Loucy (cell line): ENCODE data around the gene ACOXL.
A peak's percentile ranks its signal among the peaks of the same experiment; 100 is the strongest.

ENCODE experiments used
- H2AFZ ChIP-seq: fragments of 200-600 bp; sonication (generic); 2 replicates; pipeline ENCODE4 v1.6.0; 2016; ENCODE audit warnings: antibody characterized with exemption, mild to moderate bottlenecking, low read length, moderate library complexity
- H3F3A ChIP-seq: fragments of 200-600 bp; 2 replicates; pipeline ENCODE4 v1.6.0; 2016; ENCODE audit warnings: antibody characterized with exemption, low read depth, mild to moderate bottlenecking
- H3K27me3 ChIP-seq: fragments of 200-600 bp; sonication (generic); 2 replicates; pipeline ENCODE4 v1.6.1; 2014; ENCODE audit warnings: low read length, mild to moderate bottlenecking; ENCODE audit not compliant: insufficient read depth, poor library complexity, severe bottlenecking
- H3K36me3 ChIP-seq: fragments of 200-600 bp; sonication (generic); 2 replicates; pipeline ENCODE4 v1.6.1; 2016; ENCODE audit warnings: low read length; ENCODE audit not compliant: insufficient read depth
- H3K4me1 ChIP-seq: fragments of 200-600 bp; sonication (generic); 2 replicates; pipeline ENCODE4 v1.5.1; 2014; ENCODE audit warnings: low read length, mild to moderate bottlenecking; ENCODE audit not compliant: insufficient read depth, poor library complexity, severe bottlenecking
- H3K4me2 ChIP-seq: fragments of 200-600 bp; sonication (generic); 2 replicates; pipeline ENCODE4 v1.6.0; 2014; ENCODE audit warnings: antibody characterized with exemption, low read length, low read depth, mild to moderate bottlenecking; ENCODE audit not compliant: poor library complexity, severe bottlenecking
- H3K4me3 ChIP-seq: fragments of 200-600 bp; sonication (generic); 2 replicates; pipeline ENCODE4 v1.5.1; 2014; ENCODE audit warnings: low read length, mild to moderate bottlenecking, mixed read lengths; ENCODE audit not compliant: poor library complexity, severe bottlenecking
- H3K79me2 ChIP-seq: fragments of 200-600 bp; sonication (generic); 2 replicates; pipeline ENCODE4 v1.6.1; 2014; ENCODE audit warnings: low read length; ENCODE audit not compliant: insufficient read depth
- H3K9ac ChIP-seq: fragments of 200-600 bp; sonication (generic); 2 replicates; pipeline ENCODE4 v1.6.0; 2014; ENCODE audit warnings: mild to moderate bottlenecking, low read depth, low read length, moderate library complexity; ENCODE audit not compliant: poor library complexity, severe bottlenecking
- H3K9me2 ChIP-seq: fragments of 200-600 bp; sonication (generic); replicated peaks from 2 replicates; pipeline ENCODE4 v1.6.1; 2016; ENCODE audit warnings: low read depth, low read length, mixed read lengths
- H3K9me3 ChIP-seq: fragments of 200-600 bp; sonication (generic); 2 replicates; pipeline ENCODE4 v1.6.1; 2014; ENCODE audit warnings: mild to moderate bottlenecking, antibody characterized with exemption, low read length, low read depth; ENCODE audit not compliant: insufficient read depth
- H4K20me1 ChIP-seq: fragments of 200-600 bp; sonication (generic); 2 replicates; pipeline ENCODE4 v1.6.0; 2014; ENCODE audit warnings: antibody characterized with exemption, low read length, mild to moderate bottlenecking; ENCODE audit not compliant: insufficient read depth, poor library complexity, severe bottlenecking
- EZH2phosphoT487 ChIP-seq: fragments of 200-600 bp; IDR thresholded peaks from 2 replicates; pipeline ENCODE4 v1.6.1; 2018; ENCODE audit warnings: antibody characterized with exemption, mild to moderate bottlenecking, moderate library complexity, borderline replicate concordance
- TF ChIP-seq, protein P1 (sequence below): fragments of 200-600 bp; sonication (generic); conservative IDR thresholded peaks from 2 replicates; pipeline ENCODE4 v1.5.1; 2014; ENCODE audit warnings: mild to moderate bottlenecking, antibody characterized with exemption, low read length

Gene ACOXL

DNA sequence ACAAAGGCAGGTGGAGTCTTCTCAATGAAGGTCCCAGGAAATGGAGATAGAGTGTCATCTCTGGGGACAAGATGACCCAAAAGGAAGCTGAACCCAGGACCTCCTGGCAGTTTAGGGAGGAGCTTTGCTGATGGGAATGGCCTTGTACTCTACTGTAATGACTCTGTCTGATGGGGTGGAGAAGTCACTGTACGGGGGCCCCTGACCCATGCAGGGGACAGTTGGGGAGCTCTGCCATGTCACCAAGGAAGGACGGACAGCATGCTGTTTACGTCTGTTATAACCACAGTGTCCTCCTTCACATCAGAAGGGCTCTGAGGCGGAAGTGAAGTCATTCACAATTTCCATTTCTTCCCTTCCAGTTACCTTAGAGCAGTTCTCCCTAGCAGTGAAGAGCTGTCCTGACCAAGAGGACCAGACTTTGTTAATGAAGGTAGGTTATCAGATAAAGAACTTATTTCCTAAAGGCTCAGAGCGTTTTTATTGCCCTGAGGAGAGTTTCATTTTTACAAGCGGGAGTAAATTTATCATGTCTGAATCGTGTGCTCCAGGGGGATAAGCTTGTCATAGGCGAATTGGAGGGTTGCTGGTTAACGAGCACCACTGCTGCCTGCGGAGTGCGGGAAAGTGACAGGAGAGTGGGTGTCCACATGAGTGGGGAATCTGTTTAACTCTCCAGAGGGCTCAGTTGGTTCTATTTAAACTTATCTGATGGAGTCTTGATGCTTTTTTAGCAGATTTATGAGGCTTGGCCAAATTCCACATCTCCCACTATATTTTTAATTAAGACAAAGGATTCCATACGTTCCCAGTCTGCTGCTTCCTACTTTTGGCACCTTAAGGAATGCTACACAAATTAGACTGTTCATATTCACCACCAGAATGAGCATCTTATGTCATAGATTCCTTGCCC lies 316.7 kb downstream of the ACOXL start:
- Histone ChIP-seq H3K9me3 (no peaks in the 10 kb centered on the region), H3K9me2 (no peaks in the 10 kb centered on the region), H3K4me2 (peak overlapping the region; percentile 26), H3K4me1 (peaks cover 27% of the 10 kb centered on the region), H3K27me3 (no peaks in the 10 kb centered on the region), H3K79me2 (no peaks in the 10 kb centered on the region), H3K36me3 (no peaks in the 10 kb centered on the region), H2AFZ (no peak overlapping the region), H3K4me3 (no peak overlapping the region), H4K20me1 (no peaks in the 10 kb centered on the region), H3K9ac (no peak overlapping the region), H3F3A (no peaks in the 10 kb centered on the region)
- TF ChIP-seq EZH2phosphoT487, result no peak
- TF ChIP-seq, protein P1, sequence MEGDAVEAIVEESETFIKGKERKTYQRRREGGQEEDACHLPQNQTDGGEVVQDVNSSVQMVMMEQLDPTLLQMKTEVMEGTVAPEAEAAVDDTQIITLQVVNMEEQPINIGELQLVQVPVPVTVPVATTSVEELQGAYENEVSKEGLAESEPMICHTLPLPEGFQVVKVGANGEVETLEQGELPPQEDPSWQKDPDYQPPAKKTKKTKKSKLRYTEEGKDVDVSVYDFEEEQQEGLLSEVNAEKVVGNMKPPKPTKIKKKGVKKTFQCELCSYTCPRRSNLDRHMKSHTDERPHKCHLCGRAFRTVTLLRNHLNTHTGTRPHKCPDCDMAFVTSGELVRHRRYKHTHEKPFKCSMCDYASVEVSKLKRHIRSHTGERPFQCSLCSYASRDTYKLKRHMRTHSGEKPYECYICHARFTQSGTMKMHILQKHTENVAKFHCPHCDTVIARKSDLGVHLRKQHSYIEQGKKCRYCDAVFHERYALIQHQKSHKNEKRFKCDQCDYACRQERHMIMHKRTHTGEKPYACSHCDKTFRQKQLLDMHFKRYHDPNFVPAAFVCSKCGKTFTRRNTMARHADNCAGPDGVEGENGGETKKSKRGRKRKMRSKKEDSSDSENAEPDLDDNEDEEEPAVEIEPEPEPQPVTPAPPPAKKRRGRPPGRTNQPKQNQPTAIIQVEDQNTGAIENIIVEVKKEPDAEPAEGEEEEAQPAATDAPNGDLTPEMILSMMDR, result no peak

DNA sequence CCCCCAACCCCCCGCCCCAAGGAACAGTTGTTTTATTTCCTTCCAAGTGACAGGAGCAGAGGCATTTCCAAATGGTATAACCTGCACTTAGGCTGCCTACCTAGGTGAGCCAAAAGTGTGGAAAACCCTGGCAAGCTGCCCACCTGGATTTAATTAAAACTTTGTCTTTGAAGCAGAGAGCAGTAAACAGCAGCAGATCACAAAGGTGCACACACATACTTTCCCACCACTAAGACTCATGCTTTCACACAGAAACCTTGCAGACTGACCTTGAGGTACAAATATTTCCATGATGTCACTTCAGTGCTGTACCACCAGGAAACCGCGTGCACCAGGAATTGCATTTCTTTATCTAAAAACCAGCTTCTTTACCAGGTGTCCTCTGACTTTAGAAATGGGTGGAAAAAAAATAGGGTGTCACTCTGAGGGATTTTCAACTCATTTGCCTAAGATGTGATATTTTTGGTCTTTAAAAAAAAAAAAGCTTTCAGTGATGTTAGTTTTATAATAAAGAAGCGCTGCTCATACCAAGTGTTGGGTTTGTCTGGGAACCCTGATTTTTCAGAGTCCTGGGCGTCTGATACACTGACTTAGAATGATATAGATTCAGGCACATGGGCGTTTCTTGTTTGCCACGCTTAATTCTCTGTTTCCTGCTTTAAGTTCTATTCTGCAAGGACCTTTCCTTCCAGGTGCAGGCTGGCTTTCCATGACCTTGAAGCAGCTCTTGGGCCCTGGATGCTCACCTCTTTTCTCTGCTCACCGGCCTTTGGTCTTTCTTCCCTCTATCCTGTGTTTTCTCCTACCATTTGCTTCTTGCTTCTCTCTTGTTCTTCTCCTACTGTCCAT lies 317.6 kb downstream of the ACOXL start:
- H3K4me2 ChIP-seq, result peak overlapping the region; percentile 29
- no peaks in the 10 kb centered on the region for H3K9me2 ChIP-seq
- no peaks in the 10 kb centered on the region for H3K79me2 ChIP-seq
- H4K20me1 ChIP-seq, result no peaks in the 10 kb centered on the region
- H3K4me1 ChIP-seq, result peaks cover 29% of the 10 kb centered on the region
- TF ChIP-seq EZH2phosphoT487, result no peak
- TF ChIP-seq, protein P1, result no peak
- no peaks in the 10 kb centered on the region for H3K9me3 ChIP-seq
- H3K9ac ChIP-seq, result no peak overlapping the region
- H3K4me3 ChIP-seq, result no peak overlapping the region
- H3K27me3 ChIP-seq, result no peaks in the 10 kb centered on the region
- no peaks in the 10 kb centered on the region for H3F3A ChIP-seq
- H3K36me3 ChIP-seq, result no peaks in the 10 kb centered on the region
- H2AFZ ChIP-seq, result 0 out of 2 replicates have a peak overlapping the region, but pooled peaks have one; percentile 30

DNA sequence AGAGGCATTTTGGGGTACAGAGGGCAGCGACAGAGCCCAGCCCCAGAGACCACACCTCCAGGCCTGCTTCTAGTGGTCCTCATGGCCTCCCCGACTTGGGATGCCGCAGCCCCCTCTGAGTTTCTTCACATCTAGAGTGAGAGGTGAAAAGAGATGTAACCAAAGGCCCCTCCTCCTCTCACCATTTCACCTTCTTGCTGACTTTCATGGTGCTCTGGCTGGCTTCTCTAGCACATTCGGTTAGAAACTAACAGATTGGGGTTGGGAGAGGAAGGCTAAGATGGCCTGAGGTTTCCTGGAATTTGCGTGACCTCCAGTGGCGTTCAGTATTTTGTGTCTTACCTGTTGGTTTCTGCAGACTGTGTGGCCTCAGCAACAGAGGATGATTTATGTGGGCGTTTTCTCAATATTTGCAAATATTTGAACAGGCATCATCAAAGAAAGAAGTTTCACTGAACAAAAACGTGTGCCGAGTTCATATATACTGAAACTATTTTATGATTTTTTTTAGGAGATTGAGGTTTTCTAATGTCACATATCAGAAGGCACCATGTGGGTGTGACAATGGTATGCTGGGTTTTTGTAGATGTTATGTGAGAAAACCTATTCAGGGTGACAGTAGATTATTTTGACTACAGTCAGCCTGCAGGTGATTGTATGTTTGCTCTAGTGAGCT lies 318.5 kb downstream of the ACOXL start:
- H3K27me3 ChIP-seq, result no peaks in the 10 kb centered on the region
- peak overlapping the region; percentile 30; the same call in 1 of the 2 replicates for H2AFZ ChIP-seq
- H3F3A ChIP-seq, result no peaks in the 10 kb centered on the region
- H4K20me1 ChIP-seq, result no peaks in the 10 kb centered on the region
- no peak overlapping the region for H3K9ac ChIP-seq
- TF ChIP-seq, protein P1, result no peak
- TF ChIP-seq EZH2phosphoT487, result no peak
- H3K79me2 ChIP-seq, result no peaks in the 10 kb centered on the region
- H3K9me3 ChIP-seq, result no peaks in the 10 kb centered on the region
- no peaks in the 10 kb centered on the region for H3K36me3 ChIP-seq
- H3K4me3 ChIP-seq, result no peak overlapping the region
- H3K4me1 ChIP-seq, result peaks cover 37% of the 10 kb centered on the region
- H3K4me2 ChIP-seq, result peak overlapping the region; percentile 29
- no peaks in the 10 kb centered on the region for H3K9me2 ChIP-seq
